GM12878 (cell line): ENCODE data around the gene PAOX. TPM values are rescaled to one million over a fixed set of nuclear protein-coding genes. Genes with fewer than 3 reads are reported as not detected.
A peak's percentile ranks its signal among the peaks of the same experiment; 100 is the strongest.

Source experiments
- ATAC-seq: fragments of 200-7000 bp; cut with Tn5 transposase; 3 replicates; pipeline ENCODE4 v1.9.1; 2020; ENCODE audit warnings: mild to moderate bottlenecking, moderate library complexity
- BruUV-seq: library from RNA; stranded (reverse); fragments of 400-500 nt; replicated peaks from 2 replicates; lab custom pipeline; 2021; lab: Mats Ljungman, UMichigan
- CTCF ChIA-PET: fragments of 300-600 bp; sonication (Branson Sonifier 250); formaldehyde crosslinking; extraction: SDS; loops from one replicate; lab custom pipeline; 2021; ENCODE audit warnings: inconsistent platforms; lab: Yijun Ruan, JAX
- POLR2A ChIA-PET: fragments of 350-600 bp; formaldehyde crosslinking; extraction: SDS; loops from one replicate; lab custom pipeline; 2021; ENCODE audit warnings: inconsistent platforms; lab: Charles Lee
- RAD21 ChIA-PET: fragments of 300-600 bp; sonication (Branson Sonifier 250); formaldehyde crosslinking; loops from one replicate; lab custom pipeline; 2023; ENCODE audit warnings: antibody characterized with exemption; ENCODE audit not compliant: unreplicated experiment; lab: Charles Lee
- SMC1A ChIA-PET: fragments of 300-600 bp; sonication (Branson Sonifier 250); formaldehyde crosslinking; loops from one replicate; lab custom pipeline; 2023; ENCODE audit not compliant: unreplicated experiment, uncharacterized antibody; lab: Charles Lee
- DNase-seq: peaks from one replicate; pipeline ENCODE4 v3.0.0-alpha.2; 2011; ENCODE audit warnings: low read depth, low spot score
- FAIRE-seq: peaks from 3 replicates; lab custom pipeline; 2011; peaks lifted over from hg19 to GRCh38; lab: Jason Lieb, UNC
- H2AFZ ChIP-seq: 2 replicates; pipeline ENCODE4 v1.6.0; 2011; ENCODE audit warnings: low read depth, low read length, control low read depth; ENCODE audit not compliant: control insufficient read depth
- H3K27ac ChIP-seq: 2 replicates; pipeline ENCODE4 v1.5.1; 2011; ENCODE audit warnings: control low read depth; ENCODE audit not compliant: control insufficient read depth, insufficient read depth
- H3K27me3 ChIP-seq, 2 experiments: replicated peaks in 1 of 2; 2 replicates each; pipeline versions ENCODE4 v1.6.0 to v1.6.1; 2011; ENCODE audit warnings: low read length in 1 of 2; ENCODE audit not compliant: control insufficient read depth in 2 of 2, insufficient read depth in 2 of 2
- H3K36me3 ChIP-seq, 2 experiments: 2 replicates each; pipeline ENCODE4 v1.5.1; 2011; ENCODE audit warnings: low read length in 1 of 2; ENCODE audit not compliant: control insufficient read depth in 2 of 2, insufficient read depth in 2 of 2
- H3K4me1 ChIP-seq: 2 replicates; pipeline ENCODE4 v1.6.1; 2011; ENCODE audit warnings: mild to moderate bottlenecking, low read length, moderate library complexity, mixed read lengths; ENCODE audit not compliant: control insufficient read depth, insufficient read depth
- H3K4me2 ChIP-seq: 2 replicates; pipeline ENCODE4 v1.6.0; 2011; ENCODE audit warnings: control low read depth; ENCODE audit not compliant: control insufficient read depth, insufficient read depth
- H3K4me3 ChIP-seq: fragments of 200-600 bp; sonication (generic); 2 replicates; pipeline ENCODE4 v1.5.1; 2016
- H3K79me2 ChIP-seq: 2 replicates; pipeline ENCODE4 v1.6.0; 2011; ENCODE audit warnings: low read length; ENCODE audit not compliant: control insufficient read depth, insufficient read depth
- H3K9ac ChIP-seq: 2 replicates; pipeline ENCODE4 v1.8.0; 2011; ENCODE audit warnings: low read length, control low read depth, mixed read lengths; ENCODE audit not compliant: control insufficient read depth, insufficient read depth
- H3K9me3 ChIP-seq: replicated peaks from 3 replicates; pipeline ENCODE4 v1.5.1; 2011; ENCODE audit warnings: mild to moderate bottlenecking, low read length; ENCODE audit not compliant: control insufficient read depth, insufficient read depth
- H4K20me1 ChIP-seq: 2 replicates; pipeline ENCODE4 v1.6.0; 2011; ENCODE audit not compliant: control insufficient read depth, insufficient read depth
- HDAC2 ChIP-seq: fragments of 200-600 bp; sonication (generic); IDR thresholded peaks from 2 replicates; pipeline ENCODE4 v1.6.1; 2017
- MYB ChIP-seq: fragments of 150-350 bp; IDR thresholded peaks from 2 replicates; pipeline ENCODE4 v1.6.1; 2014; ENCODE audit warnings: mild to moderate bottlenecking, low read depth, low read length, borderline replicate concordance
- NRF1 ChIP-seq: conservative IDR thresholded peaks from 2 replicates; pipeline ENCODE4 v1.6.1; 2011; ENCODE audit warnings: mild to moderate bottlenecking, low read depth, low read length, improper control_type of control experiment
- TCF3 ChIP-seq: IDR thresholded peaks from 2 replicates; pipeline ENCODE4 v1.6.1; 2012; ENCODE audit warnings: low read depth, mild to moderate bottlenecking, low read length, borderline replicate concordance; ENCODE audit not compliant: insufficient read depth
- WGBS: methylation state at CpG from one replicate; pipeline ENCODE4 v1.1.6; 2016; ENCODE audit warnings: low lambda C conversion rate; ENCODE audit not compliant: insufficient replicate concordance, insufficient coverage; ENCODE audit errors: missing lambda C conversion rate; 5-methylcytosine and 5-hydroxymethylcytosine counted together
- in situ Hi-C: fragments of 300-500 bp; cut with MboI; formaldehyde crosslinking; loops from 9 replicates; pipeline ENCODE4 v1.14.3; 2018; ENCODE audit warnings: mixed read lengths
- intact Hi-C: fragments of 100-400 bp; cut with micrococcal nuclease; formaldehyde crosslinking; loops from one replicate; pipeline ENCODE4 v1.14.2; 2022; ENCODE audit not compliant: unreplicated experiment
- polyA plus RNA-seq, 11 experiments: library from polyadenylated mRNA; depleted of rRNA in 4 of 11; unstranded in 6 of 11; stranded (reverse) in 5 of 11; fragments of >200 nt; fragmentation: Nextera tagmentation in 4 of 11; fragmentation: Illumina TruSeq in 1 of 11; extraction: Ambion mirVana in 4 of 11; extraction: Trizol in 1 of 11; gene quantifications; 1 replicate in 1 of 11; 2 replicates in 10 of 11; pipeline versions ENCODE4 v1.2.1 to v1.2.3, GENCODE V29; 2011 to 2016; ENCODE audit warnings: inconsistent platforms in 2 of 11, missing spikeins in 2 of 11, low read depth in 1 of 11
- total RNA-seq, 4 experiments: library from RNA; depleted of rRNA in 3 of 4; stranded (reverse); fragments of >200 nt in 3 of 4; fragmentation: Illumina TruSeq in 1 of 4; extraction: Trizol in 1 of 4; gene quantifications; 2 replicates each; pipeline versions ENCODE4 v1.2.1 to v1.2.3, GENCODE V29; 2013 to 2021

PAOX gene
- total and polyA plus RNA-seq, 10 of the 15 experiments (the other 5 are each of a cell fraction or from before 2014, with no cell fraction given) = 1.2 to 22.2 (median 10.5) TPM

GRCh38 chr10:133356549-133357284, 22.3 kb upstream of the PAOX start:
- H3K36me3 ChIP-seq = no peaks in the 10 kb centered on the region
- H3K27me3 ChIP-seq = no peaks in the 10 kb centered on the region
- peak overlapping the region; percentile 85 for H3K4me2 ChIP-seq
- no peaks in the 10 kb centered on the region; the same call in 1 of the 2 replicates for H3K79me2 ChIP-seq
- in situ Hi-C loops (no loop called here), intact Hi-C loops (no loop called here)
- no peak overlapping the region; the same call in 1 of the 2 replicates for H2AFZ ChIP-seq
- H3K27ac ChIP-seq = peak overlapping the region; percentile 38; the same call in 1 of the 2 replicates
- WGBS = 56% methylated on average over 24 of the region's 27 CpGs
- POLR2A ChIA-PET = interaction anchor here (0.6 to 1.7 kb wide), 4 partner anchors 17 to 47 kb away, joined by 3 to 5 read pairs (median 4); partner anchors contain the start of gene PAOX
- SMC1A ChIA-PET = interaction anchor here (1.0 kb wide), 1 partner anchor 11 kb away, joined by 4 read pairs; no protein-coding TSS in a partner anchor
- FAIRE-seq = no peak
- CTCF ChIA-PET = interaction anchor here (0.8 to 1.2 kb wide), 3 partner anchors 81 to 164 kb away, joined by 3 to 5 read pairs (median 3); no protein-coding TSS in a partner anchor
- peak overlapping the region; percentile 67 for H3K9ac ChIP-seq
- H3K9me3 ChIP-seq = no peaks in the 10 kb centered on the region
- no peaks in the 10 kb centered on the region for H4K20me1 ChIP-seq
- peaks cover 9% of the 10 kb centered on the region for H3K4me1 ChIP-seq
- TF ChIP-seq NRF1 (no peak), TCF3 (no peak), MYB (no peak), HDAC2 (no peak)
- H3K4me3 ChIP-seq = peak overlapping the region; percentile 73
- RAD21 ChIA-PET = interaction anchor here (0.9 to 1.2 kb wide), 4 partner anchors 27 to 45 kb away, joined by 3 to 4 read pairs (median 3); no protein-coding TSS in a partner anchor
- no TSS peak for BruUV-seq
- ATAC-seq = peak; percentile 30; the same call in 2 of the 3 replicates
- no peak for DNase-seq
